Astrocyte (in vitro differentiated cells and primary cell): Measurements from ENCODE around the gene PRRC2B. TPM values are rescaled to one million over a fixed set of nuclear protein-coding genes. Genes with fewer than 3 reads are reported as not detected.

ENCODE experiments used
- DNase-seq: peaks from one replicate; pipeline ENCODE4 v3.0.0-alpha.2; 2010; ENCODE audit warnings: low read depth
- FAIRE-seq: peaks from 2 replicates; lab custom pipeline; 2011; peaks lifted over from hg19 to GRCh38; lab: Jason Lieb, UNC
- H2AFZ ChIP-seq: 2 replicates; pipeline ENCODE4 v1.6.0; 2012; ENCODE audit warnings: low read depth, low read length, inconsistent platforms
- H3K27ac ChIP-seq: 2 replicates; pipeline ENCODE4 v1.5.1; 2011; ENCODE audit warnings: low read depth, low read length, inconsistent platforms
- H3K27me3 ChIP-seq: 2 replicates; pipeline ENCODE4 v1.6.0; 2011; ENCODE audit warnings: low read length, inconsistent platforms; ENCODE audit not compliant: insufficient read depth
- H3K36me3 ChIP-seq: 2 replicates; pipeline ENCODE4 v1.5.1; 2011; ENCODE audit warnings: low read length, inconsistent platforms; ENCODE audit not compliant: insufficient read depth
- H3K4me1 ChIP-seq: 2 replicates; pipeline ENCODE4 v1.5.1; 2011; ENCODE audit warnings: low read length, inconsistent platforms; ENCODE audit not compliant: insufficient read depth
- H3K4me2 ChIP-seq: 2 replicates; pipeline ENCODE4 v1.6.0; 2012; ENCODE audit warnings: low read length, inconsistent platforms
- H3K4me3 ChIP-seq: 2 replicates; pipeline ENCODE4 v1.5.1; 2011; ENCODE audit warnings: low read depth, mild to moderate bottlenecking, low read length, inconsistent platforms; ENCODE audit not compliant: insufficient read depth
- H3K79me2 ChIP-seq: 2 replicates; pipeline ENCODE4 v1.6.0; 2012; ENCODE audit warnings: mild to moderate bottlenecking, low read length, inconsistent platforms; ENCODE audit not compliant: insufficient read depth
- H3K9ac ChIP-seq: 2 replicates; pipeline ENCODE4 v1.6.0; 2012; ENCODE audit warnings: mild to moderate bottlenecking, low read length, inconsistent platforms
- H3K9me3 ChIP-seq: 2 replicates; pipeline ENCODE4 v1.5.1; 2012; ENCODE audit warnings: low read depth, mild to moderate bottlenecking, low read length, inconsistent platforms; ENCODE audit not compliant: insufficient read depth
- H4K20me1 ChIP-seq: 2 replicates; pipeline ENCODE4 v1.6.0; 2012; ENCODE audit warnings: low read length, inconsistent platforms; ENCODE audit not compliant: insufficient read depth
- H3K27ac Mint-ChIP-seq: one replicate; pipeline ENCODE4 v1.8.0; 2021; ENCODE audit warnings: mild to moderate bottlenecking, mixed read lengths; ENCODE audit not compliant: unreplicated experiment
- H3K27me3 Mint-ChIP-seq: one replicate; pipeline ENCODE4 v1.8.0; 2021; ENCODE audit warnings: low read depth, mixed read lengths; ENCODE audit not compliant: unreplicated experiment
- H3K36me3 Mint-ChIP-seq: one replicate; pipeline ENCODE4 v1.8.0; 2021; ENCODE audit warnings: low read depth, mixed read lengths; ENCODE audit not compliant: unreplicated experiment
- H3K4me1 Mint-ChIP-seq: one replicate; pipeline ENCODE4 v1.8.0; 2021; ENCODE audit warnings: low read depth, mixed read lengths; ENCODE audit not compliant: unreplicated experiment
- H3K4me3 Mint-ChIP-seq: one replicate; pipeline ENCODE4 v1.8.0; 2021; ENCODE audit warnings: mild to moderate bottlenecking, moderate library complexity, mixed read lengths; ENCODE audit not compliant: unreplicated experiment
- H3K9me3 Mint-ChIP-seq: one replicate; pipeline ENCODE4 v1.8.0; 2021; ENCODE audit warnings: mild to moderate bottlenecking, mixed read lengths; ENCODE audit not compliant: unreplicated experiment
- EZH2 ChIP-seq: IDR thresholded peaks from 2 replicates; pipeline ENCODE4 v1.6.1; 2012; ENCODE audit warnings: mild to moderate bottlenecking, low read length, inconsistent platforms; ENCODE audit not compliant: insufficient read depth
- total RNA-seq: library from RNA; stranded (reverse); gene quantifications from 2 replicates; pipeline ENCODE4 v1.2.1, GENCODE V29; 2021
- TF ChIP-seq, protein P1 (sequence below): IDR thresholded peaks from 2 replicates; pipeline ENCODE4 v1.5.1; 2011; ENCODE audit warnings: low read depth, mild to moderate bottlenecking, inconsistent platforms, low read length, moderate library complexity; ENCODE audit not compliant: insufficient read depth

PRRC2B gene
- total RNA-seq, 1 donor from 2014 or later = 292 TPM

DNA sequence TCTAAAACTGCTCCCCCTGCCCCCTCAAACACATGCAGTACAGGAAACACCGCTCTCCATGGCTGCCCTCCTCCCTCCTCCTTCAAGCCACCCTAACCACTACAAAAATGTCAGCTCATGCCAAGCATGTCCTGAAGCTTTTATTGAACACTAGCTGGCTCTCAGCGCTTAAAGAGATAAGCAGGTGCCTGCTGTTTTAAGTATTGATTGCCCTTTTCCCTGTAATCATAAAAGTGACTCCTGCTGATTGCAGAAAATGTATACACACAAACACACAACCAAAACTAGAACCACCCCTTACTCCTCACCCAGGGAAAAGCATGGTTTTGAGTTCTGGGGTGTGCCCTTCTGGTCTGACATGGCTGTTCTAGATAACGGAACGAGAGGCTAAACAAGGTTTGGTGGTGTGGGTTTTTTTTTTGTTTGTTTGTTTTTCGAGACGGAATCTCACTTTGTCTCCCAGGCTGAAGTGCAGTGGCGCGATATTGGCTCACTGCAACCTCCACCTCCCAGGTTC lies 140.9 kb downstream of the PRRC2B start:
- H3K9me3 ChIP-seq = no peaks in the 10 kb centered on the region
- DNase-seq = no peak
- no peak for TF ChIP-seq EZH2
- H3K4me2 ChIP-seq = no peak overlapping the region
- H4K20me1 ChIP-seq = no peaks in the 10 kb centered on the region
- H3K27ac Mint-ChIP-seq = no peak overlapping the region
- no peaks in the 10 kb centered on the region for H3K36me3 Mint-ChIP-seq
- no peak overlapping the region for H3K4me3 Mint-ChIP-seq
- H3K9me3 Mint-ChIP-seq = no peaks in the 10 kb centered on the region
- H3K36me3 ChIP-seq = no peaks in the 10 kb centered on the region
- peaks cover 13% of the 10 kb centered on the region for H3K79me2 ChIP-seq
- H3K27ac ChIP-seq = no peak overlapping the region
- peaks cover under 1% of the 10 kb centered on the region for H3K4me1 Mint-ChIP-seq
- H3K27me3 Mint-ChIP-seq = peaks cover 6% of the 10 kb centered on the region
- no peak overlapping the region for H2AFZ ChIP-seq
- H3K4me3 ChIP-seq = no peak overlapping the region
- H3K9ac ChIP-seq = no peak overlapping the region
- H3K4me1 ChIP-seq = peaks cover 11% of the 10 kb centered on the region
- no peaks in the 10 kb centered on the region for H3K27me3 ChIP-seq
- FAIRE-seq = no peak

DNA sequence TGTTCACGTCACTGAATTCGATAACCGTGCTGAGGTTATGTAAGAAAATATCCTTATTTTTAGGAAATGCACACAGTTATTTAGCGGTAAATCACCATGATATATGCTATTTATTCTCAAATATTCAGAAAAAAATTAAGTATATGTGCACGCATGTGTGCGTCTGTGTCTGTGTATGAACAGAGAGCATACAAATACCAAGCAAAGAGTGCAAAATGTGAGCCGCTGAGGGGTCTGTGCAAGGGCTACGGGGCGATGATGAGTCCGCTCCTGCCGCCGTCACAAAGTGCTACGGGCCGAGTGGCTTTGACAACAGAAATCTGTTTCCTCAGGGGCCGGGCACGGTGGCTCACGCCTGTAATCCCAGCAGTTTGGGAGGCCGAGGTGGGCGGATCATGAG lies 144.1 kb downstream of the PRRC2B start:
- H3K27me3 Mint-ChIP-seq = peaks cover 8% of the 10 kb centered on the region
- H3K27me3 ChIP-seq = no peaks in the 10 kb centered on the region
- no peak overlapping the region for H3K9ac ChIP-seq
- peaks cover 5% of the 10 kb centered on the region for H3K9me3 Mint-ChIP-seq
- no peak overlapping the region for H3K27ac ChIP-seq
- TF ChIP-seq EZH2 = no peak
- TF ChIP-seq, protein P1, sequence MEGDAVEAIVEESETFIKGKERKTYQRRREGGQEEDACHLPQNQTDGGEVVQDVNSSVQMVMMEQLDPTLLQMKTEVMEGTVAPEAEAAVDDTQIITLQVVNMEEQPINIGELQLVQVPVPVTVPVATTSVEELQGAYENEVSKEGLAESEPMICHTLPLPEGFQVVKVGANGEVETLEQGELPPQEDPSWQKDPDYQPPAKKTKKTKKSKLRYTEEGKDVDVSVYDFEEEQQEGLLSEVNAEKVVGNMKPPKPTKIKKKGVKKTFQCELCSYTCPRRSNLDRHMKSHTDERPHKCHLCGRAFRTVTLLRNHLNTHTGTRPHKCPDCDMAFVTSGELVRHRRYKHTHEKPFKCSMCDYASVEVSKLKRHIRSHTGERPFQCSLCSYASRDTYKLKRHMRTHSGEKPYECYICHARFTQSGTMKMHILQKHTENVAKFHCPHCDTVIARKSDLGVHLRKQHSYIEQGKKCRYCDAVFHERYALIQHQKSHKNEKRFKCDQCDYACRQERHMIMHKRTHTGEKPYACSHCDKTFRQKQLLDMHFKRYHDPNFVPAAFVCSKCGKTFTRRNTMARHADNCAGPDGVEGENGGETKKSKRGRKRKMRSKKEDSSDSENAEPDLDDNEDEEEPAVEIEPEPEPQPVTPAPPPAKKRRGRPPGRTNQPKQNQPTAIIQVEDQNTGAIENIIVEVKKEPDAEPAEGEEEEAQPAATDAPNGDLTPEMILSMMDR = no peak
- no peak for DNase-seq
- peaks cover 2% of the 10 kb centered on the region for H3K9me3 ChIP-seq
- no peaks in the 10 kb centered on the region for H3K4me1 Mint-ChIP-seq
- FAIRE-seq = no peak
- H3K4me3 ChIP-seq = no peak overlapping the region
- peak overlapping the region; percentile 27 for H3K4me3 Mint-ChIP-seq
- H3K36me3 ChIP-seq = no peaks in the 10 kb centered on the region
- H3K27ac Mint-ChIP-seq = no peak overlapping the region
- no peaks in the 10 kb centered on the region for H3K4me1 ChIP-seq
- no peak overlapping the region for H3K4me2 ChIP-seq
- H4K20me1 ChIP-seq = no peaks in the 10 kb centered on the region
- no peaks in the 10 kb centered on the region for H3K36me3 Mint-ChIP-seq
- no peaks in the 10 kb centered on the region for H3K79me2 ChIP-seq
- H2AFZ ChIP-seq = no peak overlapping the region

DNA sequence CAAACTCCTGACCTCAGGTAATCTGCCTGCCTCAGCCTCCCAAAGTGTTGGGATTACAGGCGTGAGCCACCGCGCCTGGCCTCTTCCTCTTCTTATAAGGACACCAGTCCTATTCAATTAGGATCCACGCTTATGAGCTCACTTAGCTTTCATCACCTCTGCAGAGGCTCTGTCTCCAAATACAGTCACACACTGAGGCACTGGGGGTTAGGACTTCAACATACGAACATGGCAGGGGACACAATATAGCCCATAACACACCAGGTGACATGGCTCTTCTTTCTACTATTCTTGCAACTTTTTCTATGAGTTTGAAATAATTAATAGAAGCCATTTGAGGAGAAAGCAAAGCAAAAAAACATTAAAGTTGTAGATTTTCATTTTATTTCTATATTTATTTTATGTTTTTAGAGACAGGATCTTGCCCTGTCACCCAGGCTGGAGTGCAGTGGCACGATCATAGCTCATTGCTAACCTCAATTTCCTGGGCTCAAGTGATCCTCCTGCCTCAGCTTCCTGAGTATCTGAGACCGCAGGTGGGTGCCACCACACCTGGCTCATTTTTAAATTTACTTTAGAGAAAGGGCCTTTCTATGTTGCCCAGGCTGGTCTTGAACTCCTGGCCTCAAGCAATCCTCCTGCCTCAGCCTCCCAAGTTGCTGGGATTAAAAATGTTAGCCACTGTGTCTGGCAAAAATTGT lies 145.5 kb downstream of the PRRC2B start:
- H3K4me1 ChIP-seq = no peaks in the 10 kb centered on the region
- H3K36me3 ChIP-seq = no peaks in the 10 kb centered on the region
- H3K4me3 Mint-ChIP-seq = no peak overlapping the region
- DNase-seq (no peak), FAIRE-seq (no peak)
- no peaks in the 10 kb centered on the region for H3K4me1 Mint-ChIP-seq
- no peak overlapping the region for H3K27ac ChIP-seq
- H3K79me2 ChIP-seq = no peaks in the 10 kb centered on the region
- H4K20me1 ChIP-seq = no peaks in the 10 kb centered on the region
- peaks cover 19% of the 10 kb centered on the region for H3K9me3 Mint-ChIP-seq
- H2AFZ ChIP-seq = no peak overlapping the region
- peaks cover under 1% of the 10 kb centered on the region for H3K27me3 ChIP-seq
- H3K27ac Mint-ChIP-seq = no peak overlapping the region
- H3K9me3 ChIP-seq = peaks cover 14% of the 10 kb centered on the region
- H3K27me3 Mint-ChIP-seq = peaks cover 12% of the 10 kb centered on the region
- H3K4me3 ChIP-seq = no peak overlapping the region
- peaks cover 3% of the 10 kb centered on the region for H3K36me3 Mint-ChIP-seq
- no peak overlapping the region for H3K9ac ChIP-seq
- no peak overlapping the region for H3K4me2 ChIP-seq
- TF ChIP-seq, protein P1 = no peak
- TF ChIP-seq EZH2 = no peak
